GM21786 (cell line): Measurements from ENCODE around the gene DLST.

Source experiments
- ATAC-seq: cut with Tn5 transposase; IDR thresholded peaks from one replicate; pipeline ENCODE4 v1.9.1; 2021; ENCODE audit not compliant: unreplicated experiment

Gene DLST

GRCh38 chr14:74896400-74896799 lies 14.7 kb downstream of the DLST start:
- ATAC-seq = no peak

DNA sequence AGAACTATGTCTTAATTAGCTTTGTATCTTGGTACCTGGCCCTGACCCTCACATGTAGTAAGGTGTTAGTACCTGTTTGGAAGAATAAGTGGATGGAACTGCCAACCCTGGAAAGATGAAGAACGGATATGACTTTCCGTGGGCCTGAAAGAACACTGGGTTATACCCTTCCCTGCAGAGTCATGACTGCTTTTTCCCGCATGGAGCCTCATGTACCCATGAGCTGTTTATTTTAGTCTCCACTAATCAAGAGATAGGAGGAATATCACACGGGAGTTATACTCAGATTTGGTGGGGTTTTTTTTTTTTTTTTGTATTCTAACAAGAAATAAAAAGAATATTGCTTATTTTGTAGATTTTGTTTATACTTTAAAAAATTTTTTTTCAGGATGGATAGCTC lies 15.9 kb downstream of the DLST start:
- ATAC-seq = no peak

- ATAC-seq = no peak
These were observed 16.4 kb downstream of the DLST start for GRCh38 chr14:74898083-74898482.

- ATAC-seq = no peak
These were observed 17.0 kb downstream of the DLST start for GRCh38 chr14:74898694-74899093.

GRCh38 chr14:74902941-74903705 lies 21.4 kb downstream of the DLST start:
- ATAC-seq = no peak

- ATAC-seq = no peak
These were observed 23.2 kb downstream of the DLST start for GRCh38 chr14:74904635-74905503.

DNA sequence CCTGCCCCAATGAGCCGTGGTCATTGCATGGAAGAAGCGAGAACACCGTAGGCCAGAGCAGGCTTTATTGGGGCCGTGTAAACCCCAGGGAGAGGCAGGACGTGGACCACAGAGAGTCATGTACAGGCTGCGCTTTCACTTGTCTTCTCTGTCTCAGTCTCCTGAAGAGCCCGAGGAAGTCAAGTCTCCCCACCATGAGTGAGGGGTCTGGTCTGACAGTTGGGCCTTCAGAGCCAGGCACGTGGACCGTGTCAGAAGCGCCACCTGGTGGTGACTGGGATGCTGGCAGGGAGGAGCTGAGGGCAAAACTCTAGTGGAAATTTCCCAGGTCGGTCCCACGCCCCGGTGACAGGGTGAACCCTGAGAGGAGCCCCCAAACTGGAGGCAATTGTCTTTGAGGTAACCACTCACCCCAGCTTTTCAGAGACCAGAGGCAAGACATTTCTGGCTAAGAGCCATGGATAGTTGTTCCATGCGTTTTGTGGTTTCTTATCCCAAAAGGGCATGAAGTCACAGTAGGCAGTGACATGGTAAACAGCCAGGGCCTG lies 24.0 kb downstream of the DLST start:
- ATAC-seq = no peak

DNA sequence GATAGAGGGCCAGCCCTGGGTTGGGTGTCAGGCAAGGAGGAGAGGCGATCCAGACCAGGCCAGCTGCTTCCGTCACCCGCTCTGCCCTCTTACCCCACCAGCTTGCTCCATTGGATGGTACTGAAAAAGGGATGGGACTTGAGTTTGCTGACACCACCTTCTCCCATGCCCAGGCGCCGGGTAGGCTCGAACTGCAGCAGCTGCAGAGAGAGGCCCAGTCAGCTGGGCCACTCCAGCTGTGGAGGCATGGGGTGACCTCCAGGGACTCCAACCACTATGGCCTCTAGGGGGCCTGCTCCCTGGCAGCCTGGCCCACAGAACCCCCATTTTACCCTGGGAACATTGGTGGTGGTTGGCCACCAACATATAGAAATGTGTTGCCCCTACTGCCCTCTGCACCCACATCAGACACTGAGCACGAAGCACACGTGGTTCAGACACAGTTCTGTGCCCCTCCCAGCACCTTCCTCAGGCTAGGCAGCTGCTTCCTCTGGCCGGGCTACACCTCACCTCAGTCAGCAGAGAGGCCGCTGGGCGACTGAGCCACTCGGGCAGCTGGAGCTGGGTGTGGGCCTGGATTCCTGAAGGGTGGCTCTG lies 25.3 kb downstream of the DLST start:
- ATAC-seq = no peak

- ATAC-seq = no peak
These were observed 26.0 kb downstream of the DLST start for GRCh38 chr14:74907744-74908143.

- no peak for ATAC-seq
These were observed 27.2 kb downstream of the DLST start for GRCh38 chr14:74908861-74909341.

- no peak for ATAC-seq
These were observed 27.8 kb downstream of the DLST start for GRCh38 chr14:74909501-74909900.

DNA sequence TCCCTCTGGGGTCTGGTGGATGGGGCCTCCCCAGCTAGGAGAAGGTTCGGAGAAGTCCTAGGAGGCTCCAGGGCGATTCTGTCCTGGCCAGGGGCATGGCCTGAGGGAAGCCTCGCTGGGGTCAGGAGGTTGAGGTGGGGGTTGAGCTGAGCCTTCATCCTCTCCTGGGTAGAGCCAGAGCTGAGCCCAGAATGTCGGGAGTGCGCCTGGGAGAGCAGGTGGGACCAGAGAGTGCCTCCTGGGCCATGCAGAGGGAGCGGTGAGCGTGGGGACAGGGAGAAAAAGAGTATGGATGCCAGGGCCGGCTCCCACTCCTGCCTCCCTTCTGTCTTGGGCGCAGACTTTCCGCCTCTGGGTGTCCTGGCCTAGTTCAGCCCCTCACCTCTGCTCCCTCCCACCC lies 28.2 kb downstream of the DLST start:
- no peak for ATAC-seq

DNA sequence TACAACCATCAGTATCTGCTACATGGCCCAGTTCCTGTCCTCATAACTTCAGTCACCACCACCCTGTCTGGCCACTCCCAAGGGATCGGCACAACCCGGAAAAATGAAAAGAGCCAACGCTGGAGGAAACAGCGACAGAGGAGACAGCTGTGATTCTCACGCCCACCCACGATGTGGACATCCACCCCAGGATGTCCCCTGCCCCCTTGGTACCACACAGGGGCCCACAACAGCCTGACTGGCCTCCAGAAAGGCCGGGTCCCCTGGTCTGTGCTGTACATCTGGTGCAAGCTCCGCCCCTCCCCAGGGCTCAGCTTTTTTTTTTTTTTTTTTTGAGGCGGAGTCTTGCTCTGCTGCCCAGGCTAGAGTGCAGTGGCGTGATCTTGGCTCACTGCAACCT lies 28.8 kb downstream of the DLST start:
- ATAC-seq = no peak

- no peak for ATAC-seq
These were observed 29.5 kb downstream of the DLST start for GRCh38 chr14:74911221-74911620.

- ATAC-seq = no peak
These were observed 30.0 kb downstream of the DLST start for GRCh38 chr14:74911704-74912103.

DNA sequence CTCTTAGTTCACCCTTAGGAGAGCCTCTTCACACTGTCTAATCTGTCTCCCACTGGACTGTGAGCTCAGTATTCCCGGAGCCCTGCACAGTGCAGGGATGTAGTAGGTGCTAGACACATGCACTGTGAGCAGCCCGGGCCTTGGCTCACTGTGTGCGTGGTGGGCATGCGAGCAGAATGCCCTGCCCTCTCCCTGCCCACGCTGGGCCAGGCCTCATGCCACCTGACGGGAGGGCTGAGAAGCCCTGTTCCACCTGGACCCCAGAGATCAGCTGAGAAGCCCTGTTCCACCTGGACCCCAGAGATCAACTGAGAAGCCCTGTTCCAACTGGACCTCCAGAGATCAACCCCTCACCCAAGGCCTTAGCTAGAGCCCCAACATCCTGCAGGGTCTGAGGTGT lies 30.4 kb downstream of the DLST start:
- no peak for ATAC-seq

DNA sequence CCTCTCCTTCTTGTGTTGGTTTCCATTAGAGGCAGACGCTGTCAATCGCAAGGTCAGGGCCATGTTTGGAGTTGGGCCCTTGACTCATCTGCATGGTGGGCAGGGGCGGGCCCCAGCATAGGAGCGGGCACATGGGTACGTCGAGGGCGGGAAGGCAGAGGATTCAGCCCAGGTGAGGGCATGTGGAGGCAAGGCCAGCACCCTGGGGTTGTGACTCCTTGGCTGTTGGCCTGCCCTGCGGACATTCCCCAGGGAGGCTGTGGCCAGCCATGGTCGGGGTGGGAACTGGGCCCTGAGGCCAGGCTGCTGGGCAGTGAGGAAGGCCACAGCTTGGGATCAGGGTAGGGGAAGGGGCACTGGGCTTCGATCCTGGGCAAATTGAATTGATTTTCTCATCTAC lies 31.1 kb downstream of the DLST start:
- ATAC-seq = no peak

GRCh38 chr14:74913393-74913910 lies 31.7 kb downstream of the DLST start:
- ATAC-seq = no peak

GRCh38 chr14:74913986-74914573 lies 32.4 kb downstream of the DLST start:
- no peak for ATAC-seq

- no peak for ATAC-seq
These were observed 33.7 kb downstream of the DLST start for GRCh38 chr14:74915426-74915825.

GRCh38 chr14:74915826-74916225 lies 34.1 kb downstream of the DLST start:
- ATAC-seq = no peak
